Endothelial cell of umbilical vein (primary cell): ENCODE measurements around the gene CCDC92B. TPM values are rescaled to one million over a fixed set of nuclear protein-coding genes. Genes with fewer than 3 reads are reported as not detected.

ENCODE experiments used
- BruUV-seq: library from RNA; stranded (reverse); fragments of 400-500 nt; replicated peaks from 2 replicates; lab custom pipeline; 2021; lab: Mats Ljungman, UMichigan
- CTCF ChIA-PET: fragments of 300-600, 350-600 bp; sonication (Branson Sonifier 250); formaldehyde crosslinking; loops from one replicate; lab custom pipeline; 2021; ENCODE audit warnings: antibody characterized with exemption, inconsistent platforms; lab: Charles Lee
- POLR2A ChIA-PET: fragments of 300-600, 350-600 bp; sonication (Branson Sonifier 250); formaldehyde crosslinking; loops from one replicate; lab custom pipeline; 2021; ENCODE audit warnings: antibody characterized with exemption, inconsistent platforms; lab: Charles Lee
- DNase-seq: peaks from one replicate; pipeline ENCODE4 v3.0.0-alpha.2; 2011; ENCODE audit warnings: low read depth, low spot score
- FAIRE-seq: peaks from 2 replicates; lab custom pipeline; 2011; peaks lifted over from hg19 to GRCh38; lab: Jason Lieb, UNC
- H2AFZ ChIP-seq: 2 replicates; pipeline ENCODE4 v1.6.0; 2012; ENCODE audit warnings: low read depth, low read length, control low read depth, inconsistent platforms
- H3K27ac ChIP-seq: 2 replicates; pipeline ENCODE4 v1.5.1; 2011; ENCODE audit warnings: low read depth, mild to moderate bottlenecking, control low read depth, low read length, moderate library complexity; ENCODE audit not compliant: insufficient read depth
- H3K27me3 ChIP-seq, 2 experiments: 2 replicates each; pipeline versions ENCODE4 v1.6.0 to v1.6.1; 2011; ENCODE audit warnings: low read length in 2 of 2, mixed read lengths in 1 of 2; ENCODE audit not compliant: control insufficient read depth in 2 of 2, insufficient read depth in 2 of 2
- H3K36me3 ChIP-seq, 2 experiments: 2 replicates in 1 of 2; 3 replicates in 1 of 2; pipeline ENCODE4 v1.5.1; 2011; ENCODE audit warnings: low read length in 2 of 2, mild to moderate bottlenecking in 1 of 2, moderate library complexity in 1 of 2; ENCODE audit not compliant: control insufficient read depth in 2 of 2, insufficient read depth in 2 of 2; ENCODE audit errors: extremely low read depth in 1 of 2
- H3K4me1 ChIP-seq: 3 replicates; pipeline ENCODE4 v1.5.1; 2011; ENCODE audit warnings: mild to moderate bottlenecking, low read length; ENCODE audit not compliant: control insufficient read depth, insufficient read depth; ENCODE audit errors: extremely low read depth
- H3K4me2 ChIP-seq: 2 replicates; pipeline ENCODE4 v1.6.1; 2011; ENCODE audit warnings: low read length, control low read depth, mixed read lengths; ENCODE audit not compliant: insufficient read depth
- H3K4me3 ChIP-seq, 3 experiments: fragments of 200-600 bp in 1 of 3; sonication (generic), shearing (Covaris generic) in 1 of 3; replicated peaks in 1 of 3; 2 replicates each; pipeline ENCODE4 v1.5.1; 2011 to 2016; ENCODE audit warnings: control low read depth in 3 of 3, low read length in 3 of 3, mild to moderate bottlenecking in 2 of 3, inconsistent platforms in 1 of 3, low read depth in 1 of 3, moderate library complexity in 1 of 3; ENCODE audit not compliant: insufficient read depth in 1 of 3
- H3K79me2 ChIP-seq: 2 replicates; pipeline ENCODE4 v1.6.0; 2012; ENCODE audit warnings: low read length, inconsistent platforms; ENCODE audit not compliant: control insufficient read depth, insufficient read depth
- H3K9ac ChIP-seq: replicated peaks from 2 replicates; pipeline ENCODE3; 2011; ENCODE audit warnings: low read length, control low read depth; ENCODE audit not compliant: insufficient read depth; ENCODE audit errors: extremely low read depth
- H3K9me1 ChIP-seq: replicated peaks from 3 replicates; pipeline ENCODE4 v1.6.0; 2011; ENCODE audit warnings: mild to moderate bottlenecking, low read length; ENCODE audit not compliant: control insufficient read depth, insufficient read depth; ENCODE audit errors: extremely low read depth
- H3K9me3 ChIP-seq: replicated peaks from 2 replicates; pipeline ENCODE4 v1.5.1; 2012; ENCODE audit warnings: low read length, inconsistent platforms; ENCODE audit not compliant: control insufficient read depth, insufficient read depth
- H4K20me1 ChIP-seq: replicated peaks from 2 replicates; pipeline ENCODE3; 2011; ENCODE audit warnings: mild to moderate bottlenecking, low read length; ENCODE audit not compliant: control insufficient read depth, insufficient read depth; ENCODE audit errors: extremely low read depth
- EZH2 ChIP-seq: IDR thresholded peaks from 2 replicates; pipeline ENCODE4 v1.6.1; 2012; ENCODE audit warnings: borderline replicate concordance, low read depth, mild to moderate bottlenecking, moderate library complexity, low read length, inconsistent platforms; ENCODE audit not compliant: severe bottlenecking
- FOS ChIP-seq: IDR thresholded peaks from 2 replicates; pipeline ENCODE4 v1.6.1; 2011; ENCODE audit warnings: mild to moderate bottlenecking, low read length, moderate library complexity, borderline replicate concordance; ENCODE audit not compliant: insufficient read depth
- GATA2 ChIP-seq: IDR thresholded peaks from 2 replicates; pipeline ENCODE4 v1.7.0; 2011; ENCODE audit warnings: low read depth, mild to moderate bottlenecking, moderate library complexity, mixed read lengths, low read length; ENCODE audit not compliant: insufficient read length, insufficient read depth
- JUN ChIP-seq: IDR thresholded peaks from 2 replicates; pipeline ENCODE4 v1.6.1; 2011; ENCODE audit warnings: borderline replicate concordance, low read depth; ENCODE audit not compliant: insufficient read length, insufficient read depth
- MYC ChIP-seq: IDR thresholded peaks from one replicate; pipeline ENCODE4 v1.6.1; 2011; ENCODE audit warnings: mild to moderate bottlenecking, low read depth, low read length
- POLR2A ChIP-seq: IDR thresholded peaks from 2 replicates; pipeline ENCODE4 v1.6.1; 2012; ENCODE audit warnings: low read depth, mild to moderate bottlenecking, control low read depth, low read length
- POLR2AphosphoS5 ChIP-seq: IDR thresholded peaks from 2 replicates; pipeline ENCODE4 v1.6.1; 2012; ENCODE audit warnings: low read depth, mild to moderate bottlenecking, control low read depth, low read length, moderate library complexity; ENCODE audit not compliant: insufficient read depth
- dilution Hi-C: fragments of 300-500 bp; cut with MboI; formaldehyde crosslinking; loops from one replicate; pipeline ENCODE4 v1.15.0; 2019; ENCODE audit warnings: low sequenced_read_pairs; ENCODE audit not compliant: extremely low pct_ligation_motif_present
- intact Hi-C: fragments of 100-400 bp; cut with micrococcal nuclease; formaldehyde crosslinking; loops from one replicate; pipeline ENCODE4 v1.10.0; 2022
- polyA plus RNA-seq, 4 experiments: library from polyadenylated mRNA; depleted of rRNA in 3 of 4; stranded (reverse) in 3 of 4; unstranded in 1 of 4; fragments of >200 nt; gene quantifications; 2 replicates each; pipeline versions ENCODE4 v1.2.1 to v1.2.3, GENCODE V29; 2011 to 2012; ENCODE audit warnings: missing spikeins in 1 of 4
- total RNA-seq: library from RNA; stranded (reverse); gene quantifications from 2 replicates; pipeline ENCODE4 v1.2.3, GENCODE V29; 2021
- TF ChIP-seq, protein P1 (sequence below), 2 donors: IDR thresholded peaks; 1 replicate in 1 of 2; 2 replicates in 1 of 2; pipeline ENCODE4 v1.5.1; 2011; ENCODE audit warnings: low read length in 2 of 2, mild to moderate bottlenecking in 2 of 2, moderate library complexity in 2 of 2, control low read depth in 1 of 2, inconsistent platforms in 1 of 2, low read depth in 1 of 2; ENCODE audit not compliant: insufficient read depth in 1 of 2; ENCODE audit errors: extremely low read depth in 1 of 2
- TF ChIP-seq, protein P2 (sequence below): IDR thresholded peaks from 2 replicates; pipeline ENCODE4 v1.6.1; 2011; ENCODE audit not compliant: insufficient read depth, insufficient read length

Gene CCDC92B
- total and polyA plus RNA-seq, 2 donors (not counting 3 experiments of a cell fraction or from before 2014, with no cell fraction given): not detected

DNA sequence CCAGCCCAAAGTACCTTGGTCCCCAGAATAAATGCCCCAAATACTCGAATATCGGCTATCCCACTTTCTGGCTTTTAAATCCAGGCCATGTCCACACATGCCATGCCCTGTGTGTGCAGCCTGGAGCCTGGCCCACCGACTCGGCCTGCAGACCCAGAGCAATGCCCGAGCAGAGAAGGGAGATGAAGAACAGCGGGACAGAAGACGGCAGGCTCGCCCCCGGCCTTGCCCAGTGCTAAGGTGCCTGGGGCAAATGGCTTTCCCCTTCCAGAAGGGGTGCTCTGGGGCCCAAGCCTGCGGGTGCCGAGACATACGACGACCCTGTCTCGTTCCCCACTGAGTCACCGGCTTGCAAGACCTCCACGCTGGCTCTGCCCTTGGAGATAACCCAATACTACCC is 45.8 kb downstream of the CCDC92B start:
- Histone ChIP-seq H3K27ac (no peak overlapping the region), H4K20me1 (no peaks in the 10 kb centered on the region), H2AFZ (no peak overlapping the region), H3K27me3 (no peaks in the 10 kb centered on the region), H3K4me2 (no peak overlapping the region), H3K4me1 (no peaks in the 10 kb centered on the region), H3K79me2 (peaks cover 42% of the 10 kb centered on the region), H3K9ac (no peak overlapping the region), H3K9me1 (no peaks in the 10 kb centered on the region), H3K9me3 (no peaks in the 10 kb centered on the region), H3K36me3 (peaks cover 2 to 17% of the 10 kb centered on the region in 2 experiments), H3K4me3 (no peak overlapping the region)
- TF ChIP-seq POLR2A (no peak), FOS (no peak), MYC (no peak), GATA2 (no peak), JUN (no peak), EZH2 (no peak), POLR2AphosphoS5 (no peak)
- TF ChIP-seq, protein P1, sequence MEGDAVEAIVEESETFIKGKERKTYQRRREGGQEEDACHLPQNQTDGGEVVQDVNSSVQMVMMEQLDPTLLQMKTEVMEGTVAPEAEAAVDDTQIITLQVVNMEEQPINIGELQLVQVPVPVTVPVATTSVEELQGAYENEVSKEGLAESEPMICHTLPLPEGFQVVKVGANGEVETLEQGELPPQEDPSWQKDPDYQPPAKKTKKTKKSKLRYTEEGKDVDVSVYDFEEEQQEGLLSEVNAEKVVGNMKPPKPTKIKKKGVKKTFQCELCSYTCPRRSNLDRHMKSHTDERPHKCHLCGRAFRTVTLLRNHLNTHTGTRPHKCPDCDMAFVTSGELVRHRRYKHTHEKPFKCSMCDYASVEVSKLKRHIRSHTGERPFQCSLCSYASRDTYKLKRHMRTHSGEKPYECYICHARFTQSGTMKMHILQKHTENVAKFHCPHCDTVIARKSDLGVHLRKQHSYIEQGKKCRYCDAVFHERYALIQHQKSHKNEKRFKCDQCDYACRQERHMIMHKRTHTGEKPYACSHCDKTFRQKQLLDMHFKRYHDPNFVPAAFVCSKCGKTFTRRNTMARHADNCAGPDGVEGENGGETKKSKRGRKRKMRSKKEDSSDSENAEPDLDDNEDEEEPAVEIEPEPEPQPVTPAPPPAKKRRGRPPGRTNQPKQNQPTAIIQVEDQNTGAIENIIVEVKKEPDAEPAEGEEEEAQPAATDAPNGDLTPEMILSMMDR (IDR thresholded peaks at IDR 0.05; ENCODE audit: extremely low read depth in 1 of 2, insufficient read depth in 1 of 2, low read depth in 1 of 2, low read length in 2 of 2): no peak
- TF ChIP-seq, protein P2, sequence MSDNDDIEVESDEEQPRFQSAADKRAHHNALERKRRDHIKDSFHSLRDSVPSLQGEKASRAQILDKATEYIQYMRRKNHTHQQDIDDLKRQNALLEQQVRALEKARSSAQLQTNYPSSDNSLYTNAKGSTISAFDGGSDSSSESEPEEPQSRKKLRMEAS: no peak
- intact Hi-C loops: no loop called here
- BruUV-seq: no TSS peak
- no peak for FAIRE-seq
- dilution Hi-C loops: no loop called here
- CTCF ChIA-PET: no interaction called here
- DNase-seq: no peak
- POLR2A ChIA-PET: no interaction called here
